Stimulated activated CD8-positive, alpha-beta memory T cell treated with anti-CD3 and anti-CD28 coated beads, Interleukin-2, amount 100 ng/mL, for 48 hours (primary cell): ENCODE data around the gene OLA1.

Experiments
- DNase-seq, 2 donors: peaks; one replicate each; pipeline ENCODE4 v3.0.0-alpha.2; 2020; ENCODE audit warnings: low read depth in 2 of 2

OLA1 gene

GRCh38 chr2:174066871-174067270 lies 181.5 kb downstream of the OLA1 start:
- no peak for DNase-seq

- no peak for DNase-seq
Observed at GRCh38 chr2:174063492-174064092, 184.7 kb downstream of the OLA1 start.

- DNase-seq = no peak
Observed at GRCh38 chr2:174062934-174063333, 185.4 kb downstream of the OLA1 start.

- DNase-seq = no peak
Observed at GRCh38 chr2:174059884-174060244, 188.5 kb downstream of the OLA1 start.

DNA sequence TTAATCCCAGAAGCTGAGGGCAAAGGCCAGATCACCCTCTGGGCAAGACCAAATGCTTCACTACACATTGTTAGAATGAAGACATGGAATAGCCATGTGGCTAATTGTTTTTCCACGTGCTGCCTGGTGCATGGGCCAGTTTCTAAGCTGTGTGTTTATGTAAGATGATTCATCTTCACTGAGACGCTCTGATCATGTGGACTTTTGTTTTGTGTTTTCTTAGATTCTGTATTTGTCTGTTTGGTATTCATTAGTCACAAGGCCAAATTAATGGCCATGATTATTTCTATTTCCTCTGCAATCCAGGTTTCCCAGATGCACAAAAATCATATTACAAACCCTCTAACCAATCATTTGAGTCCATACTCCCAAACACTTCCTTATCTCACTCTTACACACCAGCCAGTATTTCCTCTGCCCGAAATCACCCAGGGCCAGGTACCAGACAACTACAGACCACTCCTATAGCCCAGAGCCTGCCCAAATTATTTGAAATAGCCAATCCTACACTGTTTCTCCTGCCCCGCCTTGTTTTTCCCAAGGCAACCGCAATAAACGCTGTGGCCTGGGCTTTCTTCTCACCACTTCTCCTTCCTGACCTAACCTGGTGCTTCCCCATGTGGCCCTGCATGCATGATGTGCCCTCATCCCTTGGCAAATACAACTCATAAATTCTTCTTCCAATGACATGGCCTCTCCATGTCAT lies 189.0 kb downstream of the OLA1 start:
- DNase-seq = no peak

DNA sequence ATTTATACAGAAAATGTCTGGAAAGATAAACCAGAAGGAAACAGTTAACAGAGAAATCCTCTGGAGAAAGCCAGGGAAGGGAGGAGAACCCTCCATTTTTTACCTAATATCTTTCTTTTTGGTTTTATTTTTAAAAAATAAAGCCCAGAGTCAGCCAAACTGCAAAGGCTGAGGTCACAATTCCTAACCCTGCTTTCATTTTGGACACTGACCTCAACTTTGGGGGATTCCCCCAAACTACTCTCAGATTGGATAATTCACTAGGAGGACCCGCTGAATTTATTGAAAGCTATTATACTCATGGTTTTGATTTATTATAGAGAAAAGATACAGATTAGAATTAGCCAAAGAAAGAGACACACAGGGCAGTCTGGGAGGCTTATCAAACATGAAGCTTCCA lies 189.9 kb downstream of the OLA1 start:
- no peak for DNase-seq

- no peak for DNase-seq
Observed at GRCh38 chr2:174058026-174058425, 190.3 kb downstream of the OLA1 start.

DNA sequence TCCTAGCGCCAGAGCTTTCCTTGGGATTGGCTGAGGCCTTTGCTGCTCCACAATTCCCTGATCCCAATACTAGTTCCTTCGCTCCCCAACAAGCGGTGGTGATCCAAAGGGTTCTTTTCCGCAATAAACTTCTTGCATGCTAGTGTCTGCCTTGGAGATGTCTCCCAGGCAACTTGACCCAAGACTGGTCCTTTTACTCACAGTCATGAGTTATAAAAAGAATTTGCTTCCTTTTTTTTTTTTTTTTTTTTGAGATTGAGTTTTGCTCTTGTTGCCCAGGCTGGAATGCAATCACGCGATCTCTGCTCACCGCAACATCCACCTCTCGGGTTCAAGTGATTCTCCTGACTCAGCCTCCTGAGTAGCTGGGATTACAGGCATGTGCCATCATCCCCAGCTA lies 193.4 kb downstream of the OLA1 start:
- DNase-seq = no peak

DNA sequence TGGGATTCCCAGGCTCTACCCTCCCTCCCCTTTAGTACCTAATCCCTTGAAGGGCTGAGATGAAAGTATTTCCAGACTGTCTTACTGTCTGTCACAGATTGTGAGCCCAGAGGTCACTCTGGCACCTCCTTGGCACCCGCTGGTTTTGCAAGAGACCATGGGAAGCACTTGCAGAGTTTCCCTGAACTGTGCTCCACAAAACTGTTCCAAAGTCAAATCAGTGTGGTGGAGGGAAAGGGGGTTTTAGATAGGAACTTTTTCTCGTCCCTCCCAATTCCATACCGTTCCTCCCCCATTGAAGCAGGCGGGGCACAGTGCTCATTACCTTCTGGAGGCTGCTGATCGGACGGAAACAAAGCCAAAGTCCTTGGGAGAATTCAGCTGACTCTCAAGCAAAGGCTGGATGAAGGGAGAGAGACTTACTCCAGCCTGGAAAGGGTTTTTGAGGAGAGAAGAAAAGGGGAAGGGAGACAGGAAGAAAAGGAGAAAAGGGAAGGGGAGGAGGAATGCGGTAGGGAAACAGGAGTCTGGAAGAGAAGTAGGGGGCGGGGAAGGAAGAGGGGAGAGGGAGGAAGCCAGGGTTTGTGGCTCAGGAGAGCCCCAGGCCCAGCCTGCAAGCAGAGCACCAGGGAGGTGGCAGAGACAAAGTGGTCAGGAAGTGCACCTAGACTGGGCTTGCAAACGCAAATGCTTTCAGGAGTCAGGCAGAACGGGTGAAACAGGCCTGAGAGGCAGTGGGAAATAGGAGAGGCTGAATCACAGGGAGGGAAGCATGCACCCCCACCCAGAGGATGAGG lies 194.8 kb downstream of the OLA1 start:
- DNase-seq = no peak

GRCh38 chr2:174052584-174052976 lies 195.8 kb downstream of the OLA1 start:
- DNase-seq = no peak

DNA sequence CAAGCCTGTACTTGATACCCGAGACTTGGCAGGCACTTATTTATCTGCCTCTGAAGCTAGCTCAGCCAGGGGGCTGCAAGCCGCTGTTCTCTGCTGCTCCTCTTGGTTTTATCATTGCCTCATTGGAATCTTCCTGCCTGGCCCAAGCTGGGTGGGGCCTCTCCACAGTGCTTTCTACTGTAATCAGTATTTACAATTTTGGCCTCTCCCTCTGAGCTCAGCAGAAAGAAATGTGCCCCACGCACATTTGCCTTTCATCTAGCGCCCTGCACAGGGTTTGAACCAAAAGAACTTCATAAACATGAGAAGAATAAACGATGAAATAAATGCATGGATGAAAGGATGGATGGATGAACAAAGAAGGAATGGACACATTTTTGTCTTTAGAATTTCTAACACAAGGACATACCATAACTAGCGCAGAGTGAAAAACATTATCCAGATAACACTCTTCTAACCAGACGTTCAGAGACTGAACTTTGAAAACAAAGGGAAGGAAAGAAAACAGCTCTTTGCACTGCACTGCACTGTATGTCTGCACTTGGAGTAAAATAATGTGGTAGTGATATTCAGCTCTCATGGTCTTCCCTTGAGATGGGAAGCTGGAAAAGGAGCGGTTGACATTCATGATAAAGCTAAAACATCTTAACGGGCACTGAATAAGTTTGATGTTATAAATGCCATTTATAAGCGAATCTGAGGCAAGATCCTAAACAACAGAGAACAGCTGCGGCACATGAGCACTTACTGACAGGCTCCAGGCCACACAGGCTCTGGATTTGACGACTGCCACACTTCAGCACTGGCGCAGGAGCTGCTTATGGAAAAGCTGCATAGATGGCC lies 196.4 kb downstream of the OLA1 start:
- no peak for DNase-seq

GRCh38 chr2:174051068-174051467 lies 197.3 kb downstream of the OLA1 start:
- DNase-seq = no peak

GRCh38 chr2:174049895-174050294 lies 198.4 kb downstream of the OLA1 start:
- DNase-seq = no peak

DNA sequence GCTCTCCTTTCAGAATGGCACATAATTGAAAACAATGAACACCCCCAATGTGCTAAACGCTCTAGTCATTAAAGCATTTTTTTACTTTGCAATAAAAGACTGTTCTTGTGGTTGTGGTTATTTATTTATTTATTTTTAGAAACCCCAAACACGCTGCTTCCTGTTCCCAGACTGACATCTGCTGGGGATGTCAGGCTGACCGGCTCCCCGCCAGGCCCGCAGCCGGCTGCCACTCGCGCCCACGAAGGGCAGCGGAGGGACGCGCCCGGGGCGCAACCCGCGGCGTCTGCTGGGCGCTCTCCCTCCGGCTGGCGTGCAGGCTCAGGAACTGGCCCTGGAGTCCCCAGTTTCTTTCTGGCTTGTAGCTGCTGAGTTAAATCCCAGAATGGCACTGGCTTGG lies 200.1 kb downstream of the OLA1 start:
- DNase-seq = no peak

- DNase-seq = no peak
Observed at GRCh38 chr2:174047746-174048145, 200.6 kb downstream of the OLA1 start.

- no peak for DNase-seq
Observed at GRCh38 chr2:174046172-174046571, 202.2 kb downstream of the OLA1 start.

DNA sequence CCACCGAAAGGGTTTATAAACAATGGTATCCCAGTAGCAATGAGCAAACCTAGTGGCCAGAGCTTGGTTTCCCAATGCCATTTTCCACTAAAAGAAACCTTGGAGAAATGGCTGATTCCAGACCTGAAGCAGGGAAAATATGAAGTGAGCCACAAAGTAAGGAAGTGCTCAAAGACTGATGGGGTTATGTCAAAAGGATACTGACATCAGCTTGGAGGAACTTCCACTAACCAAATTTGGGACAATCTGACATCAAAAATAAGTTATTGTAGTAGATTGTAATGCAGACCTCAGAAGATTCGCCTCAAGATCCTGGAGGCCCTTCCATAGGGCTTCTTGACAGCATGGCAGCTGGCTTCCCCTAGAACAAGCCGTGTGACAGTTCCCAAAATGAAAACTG lies 203.8 kb downstream of the OLA1 start:
- DNase-seq = no peak

DNA sequence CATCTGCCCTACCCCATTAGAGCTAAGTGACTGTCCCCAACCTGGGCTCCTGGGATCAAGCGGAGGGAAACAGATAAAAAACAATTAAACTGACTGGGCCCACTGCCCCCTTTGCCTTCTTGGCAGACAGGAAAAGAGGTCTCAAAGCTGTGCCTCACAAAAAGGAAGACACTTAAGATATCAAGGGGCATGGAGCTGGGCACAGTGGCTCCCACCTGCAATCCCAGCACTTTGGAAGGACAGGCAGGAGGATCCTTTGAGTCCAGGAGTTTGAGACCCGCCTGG lies 208.0 kb downstream of the OLA1 start:
- DNase-seq = no peak

GRCh38 chr2:174039551-174040416 lies 208.5 kb downstream of the OLA1 start:
- DNase-seq = peak; percentile 70 to 84

DNA sequence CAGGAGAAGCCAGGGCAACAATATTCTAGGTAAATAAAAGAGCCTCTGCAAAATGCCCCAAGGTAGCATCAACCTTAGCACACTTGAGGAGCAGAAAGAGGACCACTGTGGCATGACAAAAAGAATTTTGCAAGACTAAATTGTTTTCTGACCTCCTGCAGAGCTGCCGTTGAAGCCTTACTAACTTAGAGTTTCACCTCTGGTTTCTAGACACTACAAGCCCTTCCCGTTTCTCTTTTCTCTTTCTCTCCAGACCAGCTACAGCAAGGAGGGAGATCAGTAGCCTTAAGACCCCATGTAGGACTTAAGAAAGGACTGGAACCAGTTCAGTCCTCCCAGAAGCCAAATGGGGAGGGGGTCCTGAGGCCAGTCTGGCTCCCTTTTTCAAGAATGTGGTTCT lies 209.9 kb downstream of the OLA1 start:
- no peak for DNase-seq

DNA sequence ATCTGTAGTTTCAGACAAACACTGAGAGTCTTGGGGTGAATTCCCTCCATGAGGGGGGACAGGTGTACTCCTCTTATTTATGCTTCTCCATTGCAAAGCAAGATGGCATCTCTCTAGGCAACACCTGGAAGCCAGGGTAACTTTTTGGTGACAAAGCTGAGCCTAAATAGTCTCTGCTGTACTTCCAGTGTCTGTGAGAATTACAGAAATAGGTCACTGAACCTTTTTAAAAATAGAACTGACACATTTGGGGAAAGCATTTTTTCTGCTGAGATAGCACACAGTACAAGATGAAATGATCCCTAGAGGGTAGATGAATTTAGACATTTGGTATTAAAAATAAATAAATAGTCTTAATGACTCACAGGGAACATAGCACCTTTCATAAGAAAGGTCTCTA lies 211.5 kb downstream of the OLA1 start:
- no peak for DNase-seq
